Osteoblast (primary cell): Measurements from ENCODE around the gene BPTF. TPM values are rescaled to one million over a fixed set of nuclear protein-coding genes. Genes with fewer than 3 reads are reported as not detected.
"Not testable (repeated sequence)": the region's sequence is repeated elsewhere in the genome, so short reads cannot be mapped to it uniquely, and the experiment has no call there.

Experiments
- DNase-seq: peaks from one replicate; pipeline ENCODE4 v3.0.0; 2011; ENCODE audit warnings: low spot score, mixed read lengths; ENCODE audit not compliant: insufficient read length; ENCODE audit errors: missing footprints
- H2AFZ ChIP-seq: 2 replicates; pipeline ENCODE4 v1.6.0; 2011; ENCODE audit warnings: mild to moderate bottlenecking, low read length
- H3K27ac ChIP-seq: 2 replicates; pipeline ENCODE4 v1.5.1; 2011; ENCODE audit warnings: mild to moderate bottlenecking, low read depth, low read length, moderate library complexity
- H3K27me3 ChIP-seq: 2 replicates; pipeline ENCODE4 v1.6.0; 2012; ENCODE audit warnings: mild to moderate bottlenecking, control low read depth, inconsistent platforms, low read length, moderate library complexity; ENCODE audit not compliant: insufficient read depth
- H3K36me3 ChIP-seq: 2 replicates; pipeline ENCODE4 v1.5.1; 2011; ENCODE audit warnings: mild to moderate bottlenecking, low read length, control low read depth, moderate library complexity; ENCODE audit not compliant: insufficient read depth
- H3K4me1 ChIP-seq: 2 replicates; pipeline ENCODE4 v1.5.1; 2011; ENCODE audit warnings: mild to moderate bottlenecking, low read length, control low read depth, moderate library complexity; ENCODE audit not compliant: insufficient read depth
- H3K4me2 ChIP-seq: 2 replicates; pipeline ENCODE4 v1.6.0; 2011; ENCODE audit warnings: mild to moderate bottlenecking, low read length; ENCODE audit not compliant: insufficient read depth
- H3K4me3 ChIP-seq: fragments of 200-600 bp; sonication (generic); 3 replicates; pipeline ENCODE4 v1.5.1; 2012; ENCODE audit warnings: mild to moderate bottlenecking, low read length, inconsistent platforms; ENCODE audit not compliant: insufficient read depth
- H3K79me2 ChIP-seq: 2 replicates; pipeline ENCODE4 v1.6.0; 2012; ENCODE audit warnings: mild to moderate bottlenecking, low read length, control low read depth, inconsistent platforms; ENCODE audit not compliant: insufficient read depth
- H3K9me3 ChIP-seq: 2 replicates; pipeline ENCODE4 v1.5.1; 2011; ENCODE audit warnings: low read depth, low read length, control low read depth
- H4K20me1 ChIP-seq: 2 replicates; pipeline ENCODE4 v1.6.0; 2012; ENCODE audit warnings: mild to moderate bottlenecking, low read length, control low read depth; ENCODE audit not compliant: insufficient read depth
- total RNA-seq: library from RNA; depleted of rRNA; stranded (reverse); fragments of >200 nt; gene quantifications from 2 replicates; pipeline ENCODE4 v1.2.3, GENCODE V29; 2012
- TF ChIP-seq, protein P1 (sequence below): IDR thresholded peaks from 2 replicates; pipeline ENCODE4 v1.5.1; 2011; ENCODE audit warnings: mild to moderate bottlenecking, low read depth, low read length, moderate library complexity; ENCODE audit errors: extremely low read depth

BPTF gene
- total RNA-seq, 1 donor: 59.7 TPM

DNA sequence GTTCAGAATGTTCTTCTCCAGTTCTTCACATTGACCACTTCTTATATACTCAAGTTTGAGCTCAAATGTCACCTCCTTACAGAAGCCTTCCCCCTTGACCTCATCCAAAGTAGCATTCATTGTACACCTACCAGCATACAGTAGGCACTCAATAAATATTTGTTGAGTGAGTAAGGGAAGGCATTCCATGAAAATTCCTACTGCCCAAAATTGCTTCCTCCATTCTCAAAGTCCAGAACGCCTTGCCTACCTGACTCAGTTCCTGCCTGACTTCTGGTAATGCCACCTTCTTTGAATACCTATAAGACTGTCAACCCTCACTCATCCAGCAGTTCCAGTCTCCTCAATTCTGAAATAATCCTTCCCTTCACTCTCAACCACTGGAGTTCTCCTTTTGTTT lies 14.8 kb upstream of the BPTF start:
- peaks cover 2% of the 10 kb centered on the region for H3K27me3 ChIP-seq
- no peak for DNase-seq
- H2AFZ ChIP-seq: no peak overlapping the region
- no peaks in the 10 kb centered on the region for H3K9me3 ChIP-seq
- no peaks in the 10 kb centered on the region for H3K79me2 ChIP-seq
- H3K4me1 ChIP-seq: peaks cover 17% of the 10 kb centered on the region
- H3K27ac ChIP-seq: no peak overlapping the region
- H3K4me2 ChIP-seq: no peak overlapping the region
- no peaks in the 10 kb centered on the region for H4K20me1 ChIP-seq
- TF ChIP-seq, protein P1, sequence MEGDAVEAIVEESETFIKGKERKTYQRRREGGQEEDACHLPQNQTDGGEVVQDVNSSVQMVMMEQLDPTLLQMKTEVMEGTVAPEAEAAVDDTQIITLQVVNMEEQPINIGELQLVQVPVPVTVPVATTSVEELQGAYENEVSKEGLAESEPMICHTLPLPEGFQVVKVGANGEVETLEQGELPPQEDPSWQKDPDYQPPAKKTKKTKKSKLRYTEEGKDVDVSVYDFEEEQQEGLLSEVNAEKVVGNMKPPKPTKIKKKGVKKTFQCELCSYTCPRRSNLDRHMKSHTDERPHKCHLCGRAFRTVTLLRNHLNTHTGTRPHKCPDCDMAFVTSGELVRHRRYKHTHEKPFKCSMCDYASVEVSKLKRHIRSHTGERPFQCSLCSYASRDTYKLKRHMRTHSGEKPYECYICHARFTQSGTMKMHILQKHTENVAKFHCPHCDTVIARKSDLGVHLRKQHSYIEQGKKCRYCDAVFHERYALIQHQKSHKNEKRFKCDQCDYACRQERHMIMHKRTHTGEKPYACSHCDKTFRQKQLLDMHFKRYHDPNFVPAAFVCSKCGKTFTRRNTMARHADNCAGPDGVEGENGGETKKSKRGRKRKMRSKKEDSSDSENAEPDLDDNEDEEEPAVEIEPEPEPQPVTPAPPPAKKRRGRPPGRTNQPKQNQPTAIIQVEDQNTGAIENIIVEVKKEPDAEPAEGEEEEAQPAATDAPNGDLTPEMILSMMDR: no peak
- no peaks in the 10 kb centered on the region for H3K36me3 ChIP-seq
- no peak overlapping the region for H3K4me3 ChIP-seq

DNA sequence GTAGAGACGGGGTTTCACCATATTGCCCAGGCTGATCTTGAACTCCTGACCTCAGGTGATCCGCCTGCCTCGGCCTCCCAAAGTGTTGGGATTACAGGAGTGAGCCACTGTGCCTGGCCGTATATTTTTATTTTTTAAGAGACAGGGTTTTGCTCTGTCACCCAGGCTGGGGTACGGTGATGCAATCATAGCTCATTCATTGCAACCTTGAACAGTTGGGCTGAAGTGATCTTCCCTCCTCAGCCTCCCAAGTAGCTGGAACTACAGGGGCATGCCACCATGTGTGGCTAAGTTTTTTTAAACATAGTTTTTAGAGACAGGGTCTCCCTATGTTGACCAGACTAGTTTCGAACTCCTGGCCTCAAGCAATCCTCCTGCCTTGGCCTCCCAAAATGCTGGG lies 12.9 kb upstream of the BPTF start:
- not testable (repeated sequence) for H3K27me3 ChIP-seq, H3K27ac ChIP-seq, H3K36me3 ChIP-seq, H3K9me3 ChIP-seq, H4K20me1 ChIP-seq, DNase-seq, H3K79me2 ChIP-seq, H3K4me2 ChIP-seq, H3K4me3 ChIP-seq, H2AFZ ChIP-seq
- peaks cover 17% of the 10 kb centered on the region for H3K4me1 ChIP-seq

DNA sequence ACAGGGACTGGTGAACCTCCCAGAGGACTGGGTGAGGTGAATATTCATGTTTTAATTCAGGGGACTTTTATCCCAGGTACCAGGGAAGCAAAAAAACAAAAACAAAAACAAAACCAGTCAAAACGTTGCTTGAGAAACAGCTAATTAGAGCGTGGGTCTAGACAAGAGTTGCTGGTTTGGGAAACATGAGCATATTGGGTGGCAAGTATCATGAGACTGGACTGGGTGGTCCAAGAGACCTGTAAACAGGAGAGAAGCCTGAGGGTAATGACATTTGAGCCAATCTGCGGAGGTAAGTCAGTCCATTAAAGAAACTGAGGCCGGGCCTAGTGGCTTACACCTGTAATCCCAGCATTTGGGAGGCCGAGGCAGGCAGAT lies 11.5 kb upstream of the BPTF start:
- TF ChIP-seq, protein P1: no peak
- H2AFZ ChIP-seq: peak overlapping the region; percentile 51
- H4K20me1 ChIP-seq: no peaks in the 10 kb centered on the region
- H3K9me3 ChIP-seq: no peaks in the 10 kb centered on the region
- peaks cover 17% of the 10 kb centered on the region for H3K4me1 ChIP-seq
- DNase-seq: no peak
- H3K4me3 ChIP-seq: no peak overlapping the region
- no peaks in the 10 kb centered on the region for H3K27me3 ChIP-seq
- H3K4me2 ChIP-seq: peak overlapping the region; percentile 59
- H3K79me2 ChIP-seq: no peaks in the 10 kb centered on the region
- no peak overlapping the region for H3K27ac ChIP-seq
- no peaks in the 10 kb centered on the region for H3K36me3 ChIP-seq

DNA sequence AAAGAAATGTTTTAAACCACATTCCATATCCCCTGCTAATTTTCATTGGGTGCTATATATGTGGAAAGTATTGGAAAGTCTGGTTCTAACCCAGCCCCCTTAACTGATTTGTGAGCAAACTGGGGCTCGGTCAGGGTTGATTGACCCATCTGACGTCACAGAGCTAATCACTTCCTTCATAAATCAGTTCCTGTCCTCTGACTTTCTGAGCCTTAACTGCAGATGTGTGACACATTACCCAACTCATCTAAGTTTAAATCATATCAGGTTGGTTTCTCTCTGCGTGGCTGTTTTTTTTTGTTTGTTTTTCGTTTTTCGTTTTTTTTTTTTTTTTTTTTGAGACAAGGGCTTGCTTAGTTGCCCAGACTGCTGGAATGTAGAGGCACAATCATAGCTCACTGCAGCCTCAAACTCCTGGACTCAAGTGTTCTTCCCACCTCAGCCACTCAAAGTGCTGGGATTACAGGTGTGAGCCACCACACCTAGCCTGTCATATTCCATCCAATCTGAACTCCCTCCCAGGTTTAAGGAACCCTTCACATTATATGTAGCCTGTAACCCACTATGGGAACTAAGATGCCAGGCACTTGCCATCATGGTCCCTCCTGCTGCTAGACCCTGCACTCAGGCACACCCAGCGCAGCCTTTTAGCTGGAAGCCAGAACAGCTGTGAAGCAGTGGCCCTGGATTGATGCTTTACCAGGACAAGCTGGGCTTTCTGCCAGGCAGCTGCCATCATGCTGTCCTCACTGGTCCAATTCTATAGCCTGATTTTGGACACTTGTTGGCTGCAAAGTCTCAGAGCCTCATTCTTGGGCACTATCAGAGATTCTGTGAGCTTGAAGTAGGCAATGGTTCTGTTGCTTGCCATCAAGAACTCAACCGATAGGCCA lies 6.9 kb upstream of the BPTF start:
- no peaks in the 10 kb centered on the region for H4K20me1 ChIP-seq
- H2AFZ ChIP-seq: no peak overlapping the region
- peak; percentile 10 for DNase-seq
- no peaks in the 10 kb centered on the region for H3K36me3 ChIP-seq
- TF ChIP-seq, protein P1: no peak
- H3K4me3 ChIP-seq: no peak overlapping the region
- no peak overlapping the region for H3K27ac ChIP-seq
- no peak overlapping the region for H3K4me2 ChIP-seq
- no peaks in the 10 kb centered on the region for H3K79me2 ChIP-seq
- H3K4me1 ChIP-seq: peaks cover 10% of the 10 kb centered on the region
- no peaks in the 10 kb centered on the region for H3K27me3 ChIP-seq
- no peaks in the 10 kb centered on the region for H3K9me3 ChIP-seq
